Esophagus mucosa (tissue), 1 donor: ENCODE results near the gene CAPG. TPM values are rescaled to one million over a fixed set of nuclear protein-coding genes. Genes with fewer than 3 reads are reported as not detected.

Experiments used
- ATAC-seq: fragments of 200-7000 bp; cut with Tn5 transposase; one replicate; pipeline ENCODE4 v1.9.1; 2020
- total RNA-seq: library from RNA; stranded (reverse); gene quantifications from one replicate; pipeline ENCODE4 v1.2.4, GENCODE V29; 2023
- donor health status: DM: yes; HTN: yes; CAD: no.

CAPG gene
- total RNA-seq, 1 donor from 2014 or later, result 295 TPM

GRCh38 chr2:85356186-85356585, 54.0 kb downstream of the CAPG start:
- no peak for ATAC-seq

- ATAC-seq, result no peak
Observed at GRCh38 chr2:85355521-85355920, 54.6 kb downstream of the CAPG start.

GRCh38 chr2:85355073-85355410, 55.1 kb downstream of the CAPG start:
- ATAC-seq, result no peak

GRCh38 chr2:85354286-85355072, 55.7 kb downstream of the CAPG start, which contains the start of the genes ELMOD3 and RETSAT:
Gene ELMOD3, plus strand, starts transcription at chr2:85354769. Its CDS starts 2,430 bp downstream, at chr2:85357199.
Gene RETSAT, minus strand, starts transcription at chr2:85354528. Its CDS starts 21 bp downstream, at chr2:85354507.
- ATAC-seq, result peak; percentile 98

- ATAC-seq, result peak; percentile 85
Observed at GRCh38 chr2:85353876-85354285, 56.3 kb downstream of the CAPG start.

- no peak for ATAC-seq
Observed at GRCh38 chr2:85347599-85347998, 62.6 kb downstream of the CAPG start.

Other genes with a start within 250 kb of the CAPG start
- 31.0 TPM for gene TGOLN2, start 82.4 kb downstream of the CAPG start, total RNA-seq
- gene RETSAT, start 55.8 kb downstream of the CAPG start, total RNA-seq, result 77.9 TPM
- gene ELMOD3, start 55.6 kb downstream of the CAPG start, total RNA-seq, result 8.1 TPM
- 0.12 TPM for gene SH2D6, start 8.3 kb upstream of the CAPG start, total RNA-seq
- 235 TPM for gene MAT2A, start 128.8 kb upstream of the CAPG start, total RNA-seq
- gene GGCX, start 151.1 kb upstream of the CAPG start, total RNA-seq, result 26.5 TPM
- 264 TPM for gene VAMP8, start 167.2 kb upstream of the CAPG start, total RNA-seq
- gene VAMP5, start 174.1 kb upstream of the CAPG start, total RNA-seq, result 24.2 TPM
- 95.2 TPM for gene RNF181, start 185.4 kb upstream of the CAPG start, total RNA-seq
- 7.9 TPM for gene TMEM150A, start 192.3 kb upstream of the CAPG start, total RNA-seq
- 23.7 TPM for gene C2orf68, start 201.7 kb upstream of the CAPG start, total RNA-seq
- 28.2 TPM for gene USP39, start 205.8 kb upstream of the CAPG start, total RNA-seq